Right lobe of liver (tissue), 6 donors: ENCODE data around the gene VPREB3. TPM values are rescaled to one million over a fixed set of nuclear protein-coding genes. Genes with fewer than 3 reads are reported as not detected.

ENCODE experiments used
- ATAC-seq, 4 donors: fragments of 200-7000 bp; cut with Tn5 transposase; one replicate each; pipeline ENCODE4 v1.9.1; 2020; ENCODE audit warnings: mild to moderate bottlenecking in 4 of 4, moderate library complexity in 4 of 4
- DNase-seq, 3 donors: peaks; one replicate each; pipeline ENCODE4 v3.0.0-alpha.2; 2020
- H3K27ac ChIP-seq, 3 donors: fragments of 200-600 bp; one replicate each; pipeline ENCODE4 v1.8.0; 2022
- H3K27me3 ChIP-seq, 2 donors: fragments of 200-600 bp; one replicate each; pipeline ENCODE4 v1.8.0; 2022
- H3K36me3 ChIP-seq, 4 donors: fragments of 200-600 bp; sonication (generic) in 1 of 4; one replicate each; pipeline versions ENCODE4 v1.5.1 to v1.8.0; 2017 to 2022; ENCODE audit warnings: control low read depth in 1 of 4
- H3K4me1 ChIP-seq, 4 donors: fragments of 200-600 bp; sonication (generic) in 1 of 4; one replicate each; pipeline versions ENCODE4 v1.5.1 to v1.8.0; 2017 to 2022; ENCODE audit warnings: control low read depth in 1 of 4
- H3K4me3 ChIP-seq, 3 donors: fragments of 200-600 bp; one replicate each; pipeline ENCODE4 v1.8.0; 2022
- H3K9me3 ChIP-seq, 4 donors: fragments of 200-600 bp; sonication (generic) in 1 of 4; one replicate each; pipeline versions ENCODE4 v1.5.1 to v1.8.0; 2017 to 2022; ENCODE audit warnings: control low read depth in 1 of 4
- POLR2A ChIP-seq: fragments of 450-650 bp; IDR thresholded peaks from one replicate; pipeline ENCODE4 v1.6.1; 2017; ENCODE audit warnings: antibody characterized with exemption, mild to moderate bottlenecking
- WGBS: methylation state at CpG from one replicate; pipeline ENCODE4 v1.1.6; 2018; ENCODE audit warnings: low coverage, low lambda C conversion rate; ENCODE audit not compliant: insufficient coverage; ENCODE audit errors: missing lambda C conversion rate; 5-methylcytosine and 5-hydroxymethylcytosine counted together
- intact Hi-C, 2 donors: fragments of 100-400 bp; cut with DNase I; formaldehyde crosslinking; loops; one replicate each; pipeline versions ENCODE4 v1.11.2 to v1.14.1; 2022
- total RNA-seq, 6 experiments: library from RNA; depleted of rRNA in 2 of 6; stranded (reverse); fragments of >200 nt in 2 of 6; fragmentation: NEBNext Ultra II Directional in 3 of 6; extraction: Animal tissue kit (Norgen Biotek cat#: 25700) in 3 of 6; gene quantifications; one replicate each; pipeline versions ENCODE4 v1.1.0 to v1.2.4, GENCODE V29; 2016 to 2023
- TF ChIP-seq, protein P1 (sequence below), 4 donors: fragments of 200-600 bp in 3 of 4; fragments of 450-650 bp in 1 of 4; IDR thresholded peaks; one replicate each; pipeline versions ENCODE4 v1.5.1 to v1.8.0; 2016 to 2022; ENCODE audit warnings: antibody characterized with exemption in 4 of 4, mild to moderate bottlenecking in 2 of 4
- donor health status: DM: no; HTN: yes; CAD: no.
- donor health status: DM: no; HTN: no; CAD: no.
- donor health status: DM: no; HTN: no; CAD: no.
- donor health status: DM: no; HTN: yes; CAD: no.
- donor health status: DM: no; HTN: yes; CAD: no.

The VPREB3 gene
- total RNA-seq, 6 experiments from 2014 or later: 0.59 to 3.9 (median 0.70) TPM; not detected in 1

DNA sequence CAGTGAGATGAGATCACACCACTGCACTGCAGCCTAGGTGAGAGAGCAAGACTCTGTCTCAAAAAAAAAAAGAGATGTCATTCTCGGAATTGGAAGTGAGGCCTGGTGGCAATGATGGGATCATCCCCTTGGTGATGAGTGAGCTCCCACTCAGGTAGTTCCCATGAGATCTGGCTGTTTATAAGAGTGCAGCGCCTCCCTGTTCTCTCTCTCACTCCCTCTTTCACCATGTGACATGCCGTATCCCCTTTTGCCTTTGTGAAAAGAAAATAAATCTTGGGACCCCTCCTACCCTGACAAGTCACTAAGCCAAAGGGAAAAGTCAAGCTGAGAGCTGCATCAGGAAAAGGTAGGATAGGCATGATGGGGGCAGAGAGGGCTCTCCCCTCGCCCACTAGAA is 32.1 kb downstream of the VPREB3 start:
- Histone ChIP-seq H3K27ac (no peak overlapping the region), H3K4me1 (no peaks in the 10 kb centered on the region), H3K36me3 (no peaks in the 10 kb centered on the region), H3K27me3 (no peaks in the 10 kb centered on the region), H3K4me3 (no peak overlapping the region), H3K9me3 (no peaks in the 10 kb centered on the region)
- ATAC-seq (no peak), DNase-seq (no peak)
- 80% methylated on average over 3 of the region's 4 CpGs for WGBS
- TF ChIP-seq, protein P1, sequence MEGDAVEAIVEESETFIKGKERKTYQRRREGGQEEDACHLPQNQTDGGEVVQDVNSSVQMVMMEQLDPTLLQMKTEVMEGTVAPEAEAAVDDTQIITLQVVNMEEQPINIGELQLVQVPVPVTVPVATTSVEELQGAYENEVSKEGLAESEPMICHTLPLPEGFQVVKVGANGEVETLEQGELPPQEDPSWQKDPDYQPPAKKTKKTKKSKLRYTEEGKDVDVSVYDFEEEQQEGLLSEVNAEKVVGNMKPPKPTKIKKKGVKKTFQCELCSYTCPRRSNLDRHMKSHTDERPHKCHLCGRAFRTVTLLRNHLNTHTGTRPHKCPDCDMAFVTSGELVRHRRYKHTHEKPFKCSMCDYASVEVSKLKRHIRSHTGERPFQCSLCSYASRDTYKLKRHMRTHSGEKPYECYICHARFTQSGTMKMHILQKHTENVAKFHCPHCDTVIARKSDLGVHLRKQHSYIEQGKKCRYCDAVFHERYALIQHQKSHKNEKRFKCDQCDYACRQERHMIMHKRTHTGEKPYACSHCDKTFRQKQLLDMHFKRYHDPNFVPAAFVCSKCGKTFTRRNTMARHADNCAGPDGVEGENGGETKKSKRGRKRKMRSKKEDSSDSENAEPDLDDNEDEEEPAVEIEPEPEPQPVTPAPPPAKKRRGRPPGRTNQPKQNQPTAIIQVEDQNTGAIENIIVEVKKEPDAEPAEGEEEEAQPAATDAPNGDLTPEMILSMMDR (IDR thresholded peaks at IDR 0.05): no peak
- TF ChIP-seq POLR2A: no peak
- intact Hi-C loops: no loop called here

DNA sequence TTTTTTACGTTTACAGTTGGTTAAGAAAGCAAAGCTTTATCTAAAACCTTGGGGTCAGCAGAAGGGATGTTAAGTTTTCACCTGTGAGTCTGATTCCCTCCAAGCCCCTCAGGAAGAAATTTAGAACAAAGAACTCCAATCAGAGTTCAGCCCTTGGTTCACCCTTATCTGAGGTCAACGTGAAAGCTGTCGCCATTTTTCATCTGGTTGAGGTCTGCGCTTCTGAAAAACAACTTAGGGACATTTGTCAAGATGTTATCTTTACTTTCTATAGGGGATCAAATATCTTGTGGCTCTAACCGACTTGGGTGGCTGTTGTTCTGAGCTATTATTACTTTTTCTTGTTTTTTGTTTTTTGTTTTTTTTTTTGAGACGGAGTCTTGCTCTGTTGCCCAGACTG is 33.4 kb downstream of the VPREB3 start:
- ATAC-seq: no peak
- peaks cover 0 to 6% (median 0%) of the 10 kb centered on the region in 4 donors for H3K4me1 ChIP-seq
- intact Hi-C loops: no loop called here
- DNase-seq: no peak
- H3K4me3 ChIP-seq: no peak overlapping the region
- H3K9me3 ChIP-seq: no peaks in the 10 kb centered on the region
- H3K27ac ChIP-seq: no peak overlapping the region
- H3K36me3 ChIP-seq: no peaks in the 10 kb centered on the region
- no peaks in the 10 kb centered on the region for H3K27me3 ChIP-seq
- TF ChIP-seq, protein P1 (IDR thresholded peaks at IDR 0.05): no peak
- TF ChIP-seq POLR2A: no peak
- 79% methylated on average over 5 of the region's 6 CpGs for WGBS

DNA sequence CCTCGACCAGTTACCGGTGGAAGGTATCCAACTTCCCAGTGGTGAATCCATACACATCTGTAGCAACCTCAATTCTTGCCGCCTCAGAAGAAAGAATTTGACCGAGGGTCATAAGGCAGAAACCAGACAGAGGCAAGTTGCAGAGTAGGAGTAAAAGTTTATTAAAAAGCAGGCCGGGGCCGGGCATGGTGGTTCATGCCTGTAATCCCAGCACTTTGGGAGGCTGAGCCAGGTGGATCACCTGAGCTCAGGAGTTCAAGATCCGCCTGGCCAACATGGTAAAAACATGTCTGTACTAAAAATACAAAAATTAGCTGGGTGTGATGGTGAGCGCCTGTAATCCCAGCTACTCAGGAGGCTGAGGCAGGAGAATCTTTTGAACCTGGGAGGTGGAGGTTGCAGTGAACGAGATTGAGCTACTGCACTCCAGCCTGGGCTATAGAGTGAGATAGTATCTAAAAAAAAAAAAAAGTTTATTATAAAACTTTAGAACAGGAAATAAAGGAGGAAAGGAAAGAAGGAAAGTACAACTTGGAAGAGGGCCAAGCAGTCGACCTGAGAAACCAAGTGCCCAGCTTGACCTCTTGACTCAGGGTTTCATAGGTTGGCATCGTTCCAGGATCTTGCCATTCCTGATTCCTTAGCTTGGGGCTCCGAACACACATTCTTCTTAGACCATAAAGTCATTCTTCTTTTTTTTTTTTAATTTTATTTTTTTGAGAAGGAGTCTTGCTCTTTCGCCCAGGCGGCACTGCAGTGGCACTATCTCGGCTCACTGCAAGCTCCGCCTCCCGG is 35.7 kb downstream of the VPREB3 start:
- no peaks in the 10 kb centered on the region for H3K27me3 ChIP-seq
- H3K36me3 ChIP-seq: no peaks in the 10 kb centered on the region
- TF ChIP-seq, protein P1 (IDR thresholded peaks at IDR 0.05): no peak
- TF ChIP-seq POLR2A: no peak
- no peaks in the 10 kb centered on the region for H3K9me3 ChIP-seq
- no peak for ATAC-seq
- intact Hi-C loops: no loop called here
- H3K4me3 ChIP-seq: no peak overlapping the region
- no peak for DNase-seq
- peaks cover 0 to 7% (median 0%) of the 10 kb centered on the region in 4 donors for H3K4me1 ChIP-seq
- WGBS: 74% methylated on average over 10 of the region's 17 CpGs
- H3K27ac ChIP-seq: no peak overlapping the region

DNA sequence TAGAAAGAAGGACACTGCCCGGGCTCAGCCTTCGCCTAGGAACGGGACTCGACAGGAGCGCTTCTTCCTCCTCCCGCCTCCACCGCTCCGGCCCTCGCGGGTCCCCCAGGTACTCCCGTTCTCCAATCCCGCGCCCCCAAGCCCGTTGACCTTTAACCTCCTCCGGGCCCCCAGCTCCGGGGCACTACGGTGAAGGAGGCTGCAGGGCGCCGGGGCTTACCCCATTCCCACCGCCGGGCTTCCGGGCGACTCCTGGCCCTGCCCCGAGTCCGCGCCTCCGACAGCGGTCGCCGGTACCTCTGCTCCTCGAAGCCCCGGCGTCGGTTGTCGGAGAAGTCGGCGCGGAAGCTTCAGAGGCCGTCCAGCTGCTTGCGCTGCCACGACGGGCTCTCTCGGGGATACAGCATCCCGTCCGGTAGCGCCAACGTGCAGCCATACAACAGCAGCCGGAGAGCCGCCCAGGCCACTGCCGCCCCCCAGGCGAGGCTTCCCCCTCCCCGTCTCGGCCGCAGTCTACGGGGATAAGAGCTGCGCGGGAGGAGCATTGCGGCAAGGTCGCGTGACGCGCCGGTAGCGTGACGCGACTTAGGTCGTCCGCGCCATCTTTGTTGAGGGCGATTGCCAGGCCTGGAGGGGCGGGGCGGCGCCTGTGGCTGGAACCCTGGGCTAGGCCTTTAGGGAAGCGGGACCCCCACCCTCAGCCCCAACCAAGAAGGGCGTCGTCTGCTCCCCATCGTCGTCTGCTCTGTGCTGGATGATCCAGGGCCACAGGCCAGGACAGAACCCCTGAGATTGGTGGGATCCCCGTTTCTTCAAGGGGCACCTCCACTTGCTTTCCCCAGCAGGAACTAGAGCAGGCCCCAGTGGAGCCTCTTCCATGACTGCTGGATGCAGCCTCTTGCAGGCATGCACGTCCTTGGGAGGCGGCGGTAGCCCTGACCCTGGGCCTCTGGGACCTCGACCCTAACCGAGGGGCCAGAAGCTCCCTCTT is 37.1 kb downstream of the VPREB3 start:
- intact Hi-C loops: no loop called here
- Histone ChIP-seq H3K27ac (peak overlapping the region; percentile 50 to 80 (median 60)), H3K4me3 (peak overlapping the region; percentile 69 to 99 (median 94)), H3K9me3 (no peaks in the 10 kb centered on the region), H3K36me3 (peaks cover 0 to 10% (median 2%) of the 10 kb centered on the region in 4 donors), H3K27me3 (no peaks in the 10 kb centered on the region), H3K4me1 (peaks cover 0 to 7% (median 0%) of the 10 kb centered on the region in 4 donors)
- WGBS: 0% methylated on average over 41 of the region's 84 CpGs
- peak; percentile 70 for TF ChIP-seq POLR2A
- TF ChIP-seq, protein P1 (IDR thresholded peaks at IDR 0.05): no peak
- ATAC-seq (peak; percentile 95 to 99 (median 97)), DNase-seq (peak; percentile 86 to 90 (median 88))
